MCF 10A (cell line): ENCODE measurements around the gene RCC2. TPM values are rescaled to one million over a fixed set of nuclear protein-coding genes. Genes with fewer than 3 reads are reported as not detected.

ENCODE experiments used
- BruUV-seq: library from RNA; stranded (reverse); fragments of 400-500 nt; replicated peaks from 2 replicates; lab custom pipeline; 2021; lab: Mats Ljungman, UMichigan
- CTCF ChIA-PET: fragments of 300-600 bp; sonication (Branson Sonifier 250); formaldehyde crosslinking; extraction: SDS; loops from one replicate; lab custom pipeline; 2021; ENCODE audit warnings: antibody characterized with exemption, inconsistent platforms; lab: Yijun Ruan, JAX
- POLR2A ChIA-PET: fragments of 300-600, 350-650 bp; sonication (Branson Sonifier 250); formaldehyde crosslinking; extraction: SDS; loops from one replicate; lab custom pipeline; 2020; ENCODE audit warnings: antibody characterized with exemption, inconsistent platforms; lab: Yijun Ruan, JAX
- DNase-seq: peaks from one replicate; pipeline ENCODE4 v3.0.0-alpha.2; 2018; ENCODE audit not compliant: unreplicated experiment
- H3K27ac Mint-ChIP-seq: one replicate; pipeline ENCODE4 v1.8.0; 2022; ENCODE audit warnings: mild to moderate bottlenecking, low read depth, mixed read lengths; ENCODE audit not compliant: unreplicated experiment
- H3K27me3 Mint-ChIP-seq: one replicate; pipeline ENCODE4 v1.8.0; 2022; ENCODE audit warnings: mixed read lengths; ENCODE audit not compliant: insufficient read depth, unreplicated experiment
- H3K36me3 Mint-ChIP-seq: one replicate; pipeline ENCODE4 v1.8.0; 2022; ENCODE audit warnings: mild to moderate bottlenecking, moderate library complexity, mixed read lengths; ENCODE audit not compliant: insufficient read depth, unreplicated experiment
- H3K4me1 Mint-ChIP-seq: one replicate; pipeline ENCODE4 v1.8.0; 2022; ENCODE audit warnings: mixed read lengths; ENCODE audit not compliant: insufficient read depth, unreplicated experiment
- H3K4me3 Mint-ChIP-seq: one replicate; pipeline ENCODE4 v1.8.0; 2022; ENCODE audit warnings: mild to moderate bottlenecking, moderate library complexity, mixed read lengths; ENCODE audit not compliant: unreplicated experiment
- H3K9me3 Mint-ChIP-seq: one replicate; pipeline ENCODE4 v1.8.0; 2022; ENCODE audit warnings: mixed read lengths; ENCODE audit not compliant: unreplicated experiment
- intact Hi-C: fragments of 100-400 bp; cut with micrococcal nuclease; formaldehyde crosslinking; loops from 2 replicates; pipeline ENCODE4 v1.14.1; 2022
- total RNA-seq: library from RNA; stranded (reverse); gene quantifications from 2 replicates; pipeline ENCODE4 v1.2.3, GENCODE V29; 2022
- TF ChIP-seq, protein P1 (sequence below): fragments of 200-600 bp; IDR thresholded peaks from one replicate; pipeline ENCODE4 v1.8.0; 2022; ENCODE audit warnings: antibody characterized with exemption, mild to moderate bottlenecking; ENCODE audit not compliant: unreplicated experiment

RCC2 gene
- total RNA-seq, 1 experiment from 2014 or later = 107 TPM

DNA sequence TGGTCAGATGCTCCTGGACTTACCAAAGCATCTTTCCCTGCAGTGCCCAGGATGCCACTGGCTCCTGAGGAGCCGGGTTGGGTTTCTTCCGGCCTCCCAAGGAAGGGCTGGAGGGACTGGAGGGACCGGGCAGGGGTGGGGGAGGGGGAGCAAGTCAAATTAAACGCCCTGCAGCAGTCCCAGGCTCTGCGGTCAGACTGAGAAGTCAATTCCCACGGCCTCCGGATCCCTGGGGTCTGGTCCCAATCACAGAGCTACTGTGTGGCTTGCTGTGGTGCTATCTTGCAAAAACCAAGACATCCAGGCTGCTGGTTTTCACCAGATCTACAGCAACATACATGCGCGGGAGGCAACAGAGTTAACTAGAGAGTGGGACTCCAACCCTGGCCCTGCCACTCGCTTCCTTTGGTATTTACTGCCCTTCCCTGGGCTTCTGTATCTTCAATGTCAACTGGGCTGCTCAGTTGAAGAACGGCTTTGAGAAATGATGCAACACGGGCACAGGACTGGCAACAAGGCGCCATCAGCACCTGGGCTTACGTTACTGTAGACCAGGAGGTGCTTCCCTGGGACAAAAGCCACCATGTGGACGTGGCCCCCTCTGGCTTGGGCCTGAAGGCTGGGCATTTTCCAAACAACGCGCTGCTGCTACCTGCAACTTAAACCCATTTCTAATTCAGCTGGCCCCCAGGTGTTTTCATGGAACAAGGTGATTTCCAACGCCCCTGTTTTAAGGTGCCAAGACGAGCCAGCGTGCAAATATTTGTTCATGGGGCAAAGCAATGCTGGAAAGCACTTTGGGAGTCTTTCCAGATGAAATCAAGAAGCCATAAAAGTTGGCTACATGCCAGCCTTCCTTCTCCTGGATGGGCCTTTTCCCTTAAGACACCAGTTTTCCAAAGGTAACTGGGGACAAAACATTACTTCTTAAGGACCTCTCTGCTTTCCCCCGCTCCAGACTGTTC is 11.5 kb downstream of the RCC2 start:
- H3K36me3 Mint-ChIP-seq = peaks cover 93% of the 10 kb centered on the region
- H3K4me3 Mint-ChIP-seq = no peak overlapping the region
- H3K27ac Mint-ChIP-seq = no peak overlapping the region
- TF ChIP-seq, protein P1, sequence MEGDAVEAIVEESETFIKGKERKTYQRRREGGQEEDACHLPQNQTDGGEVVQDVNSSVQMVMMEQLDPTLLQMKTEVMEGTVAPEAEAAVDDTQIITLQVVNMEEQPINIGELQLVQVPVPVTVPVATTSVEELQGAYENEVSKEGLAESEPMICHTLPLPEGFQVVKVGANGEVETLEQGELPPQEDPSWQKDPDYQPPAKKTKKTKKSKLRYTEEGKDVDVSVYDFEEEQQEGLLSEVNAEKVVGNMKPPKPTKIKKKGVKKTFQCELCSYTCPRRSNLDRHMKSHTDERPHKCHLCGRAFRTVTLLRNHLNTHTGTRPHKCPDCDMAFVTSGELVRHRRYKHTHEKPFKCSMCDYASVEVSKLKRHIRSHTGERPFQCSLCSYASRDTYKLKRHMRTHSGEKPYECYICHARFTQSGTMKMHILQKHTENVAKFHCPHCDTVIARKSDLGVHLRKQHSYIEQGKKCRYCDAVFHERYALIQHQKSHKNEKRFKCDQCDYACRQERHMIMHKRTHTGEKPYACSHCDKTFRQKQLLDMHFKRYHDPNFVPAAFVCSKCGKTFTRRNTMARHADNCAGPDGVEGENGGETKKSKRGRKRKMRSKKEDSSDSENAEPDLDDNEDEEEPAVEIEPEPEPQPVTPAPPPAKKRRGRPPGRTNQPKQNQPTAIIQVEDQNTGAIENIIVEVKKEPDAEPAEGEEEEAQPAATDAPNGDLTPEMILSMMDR = no peak
- intact Hi-C loops = no loop called here
- ChIA-PET POLR2A (no interaction called here), CTCF (interaction anchor here (0.6 kb wide), 1 partner anchor 17 kb away, joined by 3 read pairs; no protein-coding TSS in a partner anchor)
- peaks cover 3% of the 10 kb centered on the region for H3K4me1 Mint-ChIP-seq
- BruUV-seq = no TSS peak
- no peaks in the 10 kb centered on the region for H3K9me3 Mint-ChIP-seq
- H3K27me3 Mint-ChIP-seq = no peaks in the 10 kb centered on the region
- DNase-seq = no peak

DNA sequence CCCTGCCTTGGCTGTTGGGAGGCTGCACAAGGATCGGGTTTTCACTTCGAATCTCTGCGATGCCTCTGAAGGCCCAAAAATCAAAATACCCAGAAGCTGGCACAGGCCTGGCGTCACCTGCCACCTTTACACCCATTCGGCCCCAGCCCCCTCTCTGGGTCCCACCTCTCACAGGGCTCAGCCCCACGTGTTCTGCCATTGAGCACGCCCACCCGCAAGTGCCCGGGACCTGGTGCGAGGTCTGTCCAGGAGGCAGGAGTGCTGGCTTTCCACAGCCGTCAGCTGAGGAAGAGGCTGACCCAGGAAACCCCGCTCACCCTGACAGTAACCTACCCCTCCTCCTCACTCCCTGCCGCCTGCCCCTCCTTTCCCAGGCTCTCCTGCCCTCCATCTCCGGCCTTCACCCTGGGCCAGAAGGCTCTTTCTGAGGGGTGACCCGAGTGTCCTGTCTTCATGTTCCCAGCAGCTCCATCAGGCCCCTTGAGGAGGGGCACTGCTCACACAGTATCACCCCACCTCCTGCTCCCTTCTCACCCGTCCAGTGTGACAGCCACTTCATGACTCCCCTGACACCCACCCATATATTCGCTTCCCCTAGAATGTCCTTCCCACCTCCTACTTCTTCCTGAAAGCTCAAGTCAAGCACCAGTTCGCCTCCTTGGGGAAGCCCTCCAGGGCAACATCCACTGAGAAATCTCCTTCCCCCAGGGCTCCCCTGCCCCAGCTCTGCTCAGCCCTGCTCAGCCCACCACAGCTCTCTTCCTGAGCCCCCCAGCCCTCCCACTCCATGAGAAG is 13.5 kb downstream of the RCC2 start:
- no TSS peak for BruUV-seq
- intact Hi-C loops = no loop called here
- Mint-ChIP-seq H3K27ac (no peak overlapping the region), H3K4me1 (peaks cover 3% of the 10 kb centered on the region), H3K27me3 (no peaks in the 10 kb centered on the region), H3K36me3 (peaks cover 94% of the 10 kb centered on the region), H3K9me3 (no peaks in the 10 kb centered on the region), H3K4me3 (no peak overlapping the region)
- ChIA-PET POLR2A (interaction anchor here (0.6 kb wide), 2 partner anchors 187 to 1991 kb away, joined by 3 to 6 read pairs; no protein-coding TSS in a partner anchor), CTCF (interaction anchor here (0.5 kb wide), 1 partner anchor 147 kb away, joined by 3 read pairs; no protein-coding TSS in a partner anchor)
- TF ChIP-seq, protein P1 = no peak
- no peak for DNase-seq

DNA sequence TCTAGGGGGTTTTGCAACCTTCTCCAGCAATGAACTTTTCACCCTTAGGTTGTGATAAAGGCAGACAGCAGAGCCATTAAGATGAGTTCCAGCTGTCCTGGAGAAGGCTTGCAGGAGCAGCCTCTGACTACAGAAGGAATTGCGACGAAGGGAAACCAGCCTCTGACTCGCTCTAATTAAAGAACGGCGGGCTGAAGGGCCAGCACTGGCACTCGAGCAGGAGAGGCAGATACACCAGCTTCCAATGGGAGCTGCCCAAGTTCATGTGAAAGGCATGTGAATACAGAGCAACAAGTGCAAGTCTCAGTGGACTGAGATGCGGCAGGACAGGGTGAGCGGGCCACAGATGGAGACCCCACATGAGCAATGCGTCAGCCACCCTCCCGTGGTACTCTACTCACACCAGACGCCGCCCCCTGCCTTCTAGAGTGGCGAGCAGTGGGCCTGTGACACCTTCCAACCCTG is 15.7 kb downstream of the RCC2 start:
- intact Hi-C loops = loop anchor here (5.0 kb wide), 1 partner anchor 63 kb away; no protein-coding TSS in a partner anchor
- H3K27ac Mint-ChIP-seq = no peak overlapping the region
- H3K9me3 Mint-ChIP-seq = no peaks in the 10 kb centered on the region
- peaks cover 3% of the 10 kb centered on the region for H3K4me1 Mint-ChIP-seq
- no peak overlapping the region for H3K4me3 Mint-ChIP-seq
- DNase-seq = no peak
- BruUV-seq = no TSS peak
- H3K27me3 Mint-ChIP-seq = no peaks in the 10 kb centered on the region
- ChIA-PET CTCF (no interaction called here), POLR2A (no interaction called here)
- peaks cover 95% of the 10 kb centered on the region for H3K36me3 Mint-ChIP-seq
- TF ChIP-seq, protein P1 = no peak
